GM21526 (cell line): Measurements from ENCODE around the gene ZACN.
A peak's percentile ranks its signal among the peaks of the same experiment; 100 is the strongest.

Experiments
- ATAC-seq: cut with Tn5 transposase; IDR thresholded peaks from one replicate; pipeline ENCODE4 v1.9.1; 2021; ENCODE audit warnings: moderate library complexity; ENCODE audit not compliant: unreplicated experiment, low FRiP score

Gene ZACN

GRCh38 chr17:76095943-76096342 lies 17.0 kb downstream of the ZACN start:
- ATAC-seq = no peak

- no peak for ATAC-seq
Observed at GRCh38 chr17:76097716-76098295, 18.8 kb downstream of the ZACN start.

- ATAC-seq = peak; percentile 20
Observed at GRCh38 chr17:76102944-76103273, 23.9 kb downstream of the ZACN start.

GRCh38 chr17:76103274-76104139 lies 24.5 kb downstream of the ZACN start, which contains the start of gene EXOC7:
Gene EXOC7 (minus strand): TSS chr17:76103787. CDS start chr17:76103692, 95 bp downstream.
- ATAC-seq = peak; percentile 55

- no peak for ATAC-seq
Observed at GRCh38 chr17:76104140-76104895, 25.3 kb downstream of the ZACN start.

DNA sequence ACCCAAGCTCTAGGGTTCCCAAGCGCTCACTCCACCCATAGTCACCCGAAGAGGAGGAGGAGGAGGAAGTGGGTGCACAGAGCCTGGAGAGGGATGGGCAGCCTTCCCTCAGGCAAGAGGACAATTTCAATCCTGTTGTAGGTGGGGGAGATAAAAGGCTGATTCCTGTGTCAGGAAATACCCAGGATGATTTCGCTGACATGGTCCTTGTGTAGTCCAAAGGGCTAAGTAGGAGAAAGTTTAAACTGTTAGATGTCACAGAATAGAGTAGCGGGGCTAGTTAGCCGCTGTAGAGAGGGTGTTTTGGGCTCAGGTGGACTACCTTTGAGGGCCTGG lies 25.9 kb downstream of the ZACN start:
- ATAC-seq = no peak

GRCh38 chr17:76106703-76107102 lies 27.7 kb downstream of the ZACN start:
- no peak for ATAC-seq

GRCh38 chr17:76107509-76107908 lies 28.5 kb downstream of the ZACN start:
- no peak for ATAC-seq

- ATAC-seq = no peak
Observed at GRCh38 chr17:76111956-76112355, 33.0 kb downstream of the ZACN start.

- no peak for ATAC-seq
Observed at GRCh38 chr17:76115138-76115754, 36.3 kb downstream of the ZACN start.

GRCh38 chr17:76119409-76120371 lies 40.7 kb downstream of the ZACN start:
- ATAC-seq = no peak

DNA sequence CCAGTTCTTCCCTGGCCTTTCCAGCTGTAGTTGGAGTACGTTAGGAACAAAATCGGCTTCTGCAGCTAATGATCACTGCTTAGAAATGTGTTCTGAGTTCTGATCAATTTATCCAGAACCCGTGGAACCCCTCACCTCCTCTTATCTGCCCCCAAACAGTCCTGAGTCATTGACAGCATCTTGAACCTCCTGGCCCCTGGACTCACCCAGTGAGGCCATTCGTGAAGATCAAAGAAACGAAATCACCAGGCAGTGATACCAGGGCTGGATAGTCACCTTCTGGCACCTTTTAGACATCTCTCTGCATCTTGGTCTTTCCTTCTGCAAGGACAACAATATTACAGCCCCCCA lies 41.7 kb downstream of the ZACN start:
- no peak for ATAC-seq

GRCh38 chr17:76121932-76122430 lies 43.0 kb downstream of the ZACN start:
- no peak for ATAC-seq

DNA sequence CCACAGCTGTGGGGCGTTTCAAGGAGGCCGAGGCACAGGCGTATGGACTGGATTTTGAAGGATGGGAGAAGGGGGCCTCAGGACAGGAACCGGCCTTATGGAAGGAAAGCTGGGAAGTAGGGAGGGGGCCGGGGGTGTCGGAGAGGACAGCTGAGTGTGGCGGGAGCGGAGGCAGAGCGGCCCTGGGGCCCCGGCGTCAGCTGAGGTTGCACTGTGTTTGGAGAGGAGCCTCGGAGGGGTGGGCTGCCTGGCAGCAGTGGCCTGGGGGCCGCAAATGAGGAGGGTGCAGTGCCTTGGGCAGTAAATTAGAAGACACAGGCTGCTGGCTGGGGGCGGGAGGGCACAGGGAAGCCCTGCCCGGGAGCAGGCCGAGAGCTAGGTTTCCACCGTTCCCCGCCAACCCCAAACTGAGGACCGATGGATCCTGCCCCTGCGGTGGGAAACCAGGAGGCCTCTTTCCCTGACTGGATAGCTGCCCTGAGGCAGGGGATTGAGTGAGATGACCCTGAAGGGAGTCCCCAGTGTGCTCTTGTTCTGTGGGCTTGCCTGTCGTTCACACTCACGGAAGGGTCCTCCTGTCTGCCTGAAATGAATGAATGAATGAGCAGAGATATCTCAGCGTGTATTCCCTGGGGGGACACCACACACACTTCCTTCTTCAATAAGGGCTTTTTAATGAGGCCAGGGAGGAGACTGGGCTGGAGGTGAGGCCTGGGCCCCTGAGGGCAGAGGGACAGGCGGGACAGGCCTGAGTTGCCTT lies 43.6 kb downstream of the ZACN start:
- ATAC-seq = no peak

GRCh38 chr17:76123191-76123499 lies 44.2 kb downstream of the ZACN start:
- no peak for ATAC-seq

GRCh38 chr17:76123749-76124581 lies 45.0 kb downstream of the ZACN start:
- ATAC-seq = no peak

- no peak for ATAC-seq
Observed at GRCh38 chr17:76124582-76125390, 45.8 kb downstream of the ZACN start.

DNA sequence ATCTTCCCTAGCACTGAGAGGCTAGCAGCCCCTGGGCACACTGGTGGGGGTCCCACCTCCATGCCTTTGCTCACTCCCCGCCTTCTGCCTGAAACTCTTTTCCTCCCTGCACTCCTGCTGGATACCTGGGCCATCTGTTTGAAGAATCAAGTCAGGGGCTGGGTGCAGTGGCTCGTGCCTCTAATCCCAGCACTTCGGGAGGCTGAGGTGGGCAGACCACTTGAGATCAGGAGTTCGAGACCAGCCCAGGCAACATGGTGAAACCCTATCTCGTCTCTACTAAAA lies 46.4 kb downstream of the ZACN start:
- no peak for ATAC-seq
